Lower lobe of right lung (tissue), 2 donors: ENCODE measurements around the gene METTL15. TPM values are rescaled to one million over a fixed set of nuclear protein-coding genes. Genes with fewer than 3 reads are reported as not detected.

Source experiments
- ATAC-seq, 2 donors: fragments of 200-7000 bp; cut with Tn5 transposase; one replicate each; pipeline ENCODE4 v1.9.1; 2020 to 2022; ENCODE audit warnings: mild to moderate bottlenecking in 2 of 2, moderate library complexity in 2 of 2
- DNase-seq: peaks from one replicate; pipeline ENCODE4 v3.0.0-alpha.2; 2020
- H3K27ac ChIP-seq: fragments of 200-600 bp; one replicate; pipeline ENCODE4 v1.8.0; 2022
- H3K27me3 ChIP-seq: fragments of 200-600 bp; one replicate; pipeline ENCODE4 v1.8.0; 2022; ENCODE audit warnings: low read depth
- H3K36me3 ChIP-seq: fragments of 200-600 bp; one replicate; pipeline ENCODE4 v1.8.0; 2022; ENCODE audit warnings: mild to moderate bottlenecking
- H3K4me1 ChIP-seq: fragments of 200-600 bp; one replicate; pipeline ENCODE4 v1.8.0; 2022
- H3K4me3 ChIP-seq: fragments of 200-600 bp; one replicate; pipeline ENCODE4 v1.8.0; 2022; ENCODE audit warnings: mild to moderate bottlenecking
- H3K9me3 ChIP-seq: fragments of 200-600 bp; one replicate; pipeline ENCODE4 v1.8.0; 2022
- CTCF ChIP-seq: fragments of 200-600 bp; IDR thresholded peaks from one replicate; pipeline ENCODE4 v1.8.0; 2022; ENCODE audit warnings: antibody characterized with exemption, mild to moderate bottlenecking
- intact Hi-C: fragments of 100-400 bp; cut with DNase I; formaldehyde crosslinking; loops from one replicate; pipeline ENCODE4 v1.11.0; 2022
- total RNA-seq: library from RNA; stranded (reverse); fragmentation: NEBNext Ultra II Directional; extraction: Animal tissue kit (Norgen Biotek cat#: 25700); gene quantifications from one replicate; pipeline ENCODE4 v1.2.1, GENCODE V29; 2021
- donor health status: DM: no; HTN: yes; CAD: no; lungs with severe emphysema.

The METTL15 gene
- total RNA-seq, 1 donor from 2014 or later = 15.2 TPM

- Histone ChIP-seq H3K27ac (no peak overlapping the region), H3K4me3 (no peak overlapping the region), H3K27me3 (no peaks in the 10 kb centered on the region), H3K36me3 (no peaks in the 10 kb centered on the region), H3K4me1 (no peaks in the 10 kb centered on the region), H3K9me3 (no peaks in the 10 kb centered on the region)
- DNase-seq (no peak), ATAC-seq (no peak)
- intact Hi-C loops = no loop called here
- TF ChIP-seq CTCF = no peak
Measured at GRCh38 chr11:28223577-28223976, 115.4 kb downstream of the METTL15 start.

- no peak for ATAC-seq
Measured at GRCh38 chr11:28223994-28224393, 115.8 kb downstream of the METTL15 start.

GRCh38 chr11:28227460-28227859, 119.3 kb downstream of the METTL15 start:
- TF ChIP-seq CTCF = no peak
- Histone ChIP-seq H3K27me3 (no peaks in the 10 kb centered on the region), H3K4me1 (no peaks in the 10 kb centered on the region), H3K36me3 (no peaks in the 10 kb centered on the region), H3K4me3 (no peak overlapping the region), H3K9me3 (no peaks in the 10 kb centered on the region), H3K27ac (no peak overlapping the region)
- DNase-seq (no peak), ATAC-seq (no peak)
- intact Hi-C loops = no loop called here

More at GRCh38 chr11:28223994-28224393, 115.8 kb downstream of the METTL15 start:
- H3K27ac ChIP-seq = no peak overlapping the region
- no peak overlapping the region for H3K4me3 ChIP-seq
- no peak for TF ChIP-seq CTCF
- no peaks in the 10 kb centered on the region for H3K9me3 ChIP-seq
- no peaks in the 10 kb centered on the region for H3K36me3 ChIP-seq
- no peaks in the 10 kb centered on the region for H3K27me3 ChIP-seq
- no peaks in the 10 kb centered on the region for H3K4me1 ChIP-seq
- intact Hi-C loops = no loop called here
- DNase-seq = no peak

- ATAC-seq (no peak), DNase-seq (no peak)
- Histone ChIP-seq H3K4me1 (no peaks in the 10 kb centered on the region), H3K27ac (no peak overlapping the region), H3K4me3 (no peak overlapping the region), H3K36me3 (no peaks in the 10 kb centered on the region), H3K9me3 (no peaks in the 10 kb centered on the region), H3K27me3 (no peaks in the 10 kb centered on the region)
- no peak for TF ChIP-seq CTCF
- intact Hi-C loops = no loop called here
Measured at GRCh38 chr11:28228196-28228895, 120.2 kb downstream of the METTL15 start.

- DNase-seq (no peak), ATAC-seq (no peak)
- intact Hi-C loops = no loop called here
- no peaks in the 10 kb centered on the region for H3K9me3 ChIP-seq
- no peak for TF ChIP-seq CTCF
- no peak overlapping the region for H3K27ac ChIP-seq
- H3K4me3 ChIP-seq = no peak overlapping the region
- H3K4me1 ChIP-seq = no peaks in the 10 kb centered on the region
- no peaks in the 10 kb centered on the region for H3K36me3 ChIP-seq
- H3K27me3 ChIP-seq = no peaks in the 10 kb centered on the region
Measured at GRCh38 chr11:28231475-28231874, 123.3 kb downstream of the METTL15 start.
